ENCODE data around the gene OTUD1. TPM values are rescaled to one million over a fixed set of nuclear protein-coding genes. Genes with fewer than 3 reads are reported as not detected.

OTUD1 gene
- total RNA-seq, 1 experiment from 2014 or later, result 5.7 TPM

- no peak for TF ChIP-seq TCF7L2 (IDR thresholded peaks at IDR 0.05; ENCODE audit: borderline replicate concordance, extremely low read depth, insufficient read depth, insufficient read length)
- no peak for TF ChIP-seq ZNF274 (IDR thresholded peaks at IDR 0.05; ENCODE audit: low read depth, low read length)
- TF ChIP-seq EZH2 (IDR thresholded peaks at IDR 0.05), result no peak
- no peak for TF ChIP-seq FOSL1 (IDR thresholded peaks at IDR 0.05; ENCODE audit: low read depth)
- TF ChIP-seq POLR2AphosphoS5 (IDR thresholded peaks at IDR 0.05; ENCODE audit: low read depth, low read length), result no peak
- TF ChIP-seq ELF1 (IDR thresholded peaks at IDR 0.05; ENCODE audit: borderline replicate concordance, low read depth), result no peak
- TF ChIP-seq, protein P1, sequence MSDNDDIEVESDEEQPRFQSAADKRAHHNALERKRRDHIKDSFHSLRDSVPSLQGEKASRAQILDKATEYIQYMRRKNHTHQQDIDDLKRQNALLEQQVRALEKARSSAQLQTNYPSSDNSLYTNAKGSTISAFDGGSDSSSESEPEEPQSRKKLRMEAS (IDR thresholded peaks at IDR 0.05), result no peak
- no peak for TF ChIP-seq ZFX (IDR thresholded peaks at IDR 0.05)
- no peak for TF ChIP-seq REST (IDR thresholded peaks at IDR 0.05; ENCODE audit: low read depth)
- no peak for TF ChIP-seq EZH2phosphoT487 (IDR thresholded peaks at IDR 0.05; ENCODE audit: borderline replicate concordance)
- TF ChIP-seq, protein P2, sequence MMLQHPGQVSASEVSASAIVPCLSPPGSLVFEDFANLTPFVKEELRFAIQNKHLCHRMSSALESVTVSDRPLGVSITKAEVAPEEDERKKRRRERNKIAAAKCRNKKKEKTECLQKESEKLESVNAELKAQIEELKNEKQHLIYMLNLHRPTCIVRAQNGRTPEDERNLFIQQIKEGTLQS (IDR thresholded peaks at IDR 0.05), result no peak
- no peak for TF ChIP-seq JUND (IDR thresholded peaks at IDR 0.05)
- no peaks in the 10 kb centered on the region for H4K20me1 ChIP-seq (ENCODE audit: insufficient read depth)
- ATAC-seq, result no peak
- no peak overlapping the region for H2AFZ ChIP-seq (ENCODE audit: low read depth, low read length, poor library complexity, severe bottlenecking)
- ChIA-PET CTCF (no interaction called here), POLR2A (no interaction called here), RAD21 (ENCODE audit: low non-redundant PET in 1 of 2, low total read pairs in 2 of 2, uncharacterized antibody in 2 of 2, unreplicated experiment in 2 of 2) (no interaction called here)
- no peaks in the 10 kb centered on the region for H3K79me2 ChIP-seq (ENCODE audit: insufficient read depth, low read length)
- no peaks in the 10 kb centered on the region for H3K9me2 ChIP-seq (ENCODE audit: insufficient read depth)
- intact Hi-C loops (cut with micrococcal nuclease), result no loop called here
- no peak overlapping the region for H3K4me2 ChIP-seq (ENCODE audit: low read length)
- H3K27ac ChIP-seq (ENCODE audit: low read depth, low read length), result no peak overlapping the region
- H3K9me3 ChIP-seq (ENCODE audit: control insufficient read depth in 1 of 2, insufficient read depth in 1 of 2, low read depth in 1 of 2, low read length in 2 of 2), result no peaks in the 10 kb centered on the region
- no peaks in the 10 kb centered on the region for H3K36me3 ChIP-seq (ENCODE audit: control insufficient read depth in 1 of 2, insufficient read depth in 2 of 2, low read length in 2 of 2)
- H3K9ac ChIP-seq (ENCODE audit: low read length), result no peak overlapping the region
- no peak overlapping the region for H3K4me3 ChIP-seq (replicated peaks in 1 of 2; ENCODE audit: low read depth in 1 of 2, low read length in 2 of 2)
- H3K27me3 ChIP-seq (ENCODE audit: insufficient read depth, low read length), result peaks cover 16% of the 10 kb centered on the region; the same call in 1 of the 2 replicates
- no peak for DNase-seq (ENCODE audit: low read depth, low spot score)
- no peaks in the 10 kb centered on the region for H3K4me1 ChIP-seq (ENCODE audit: control insufficient read depth in 1 of 2, insufficient read depth in 2 of 2, low read length in 2 of 2)
- BruUV-seq (replicated peaks), result no TSS peak
These were observed 51.2 kb downstream of the OTUD1 start for GRCh38 chr10:23490115-23490514.

MicroRNAs within 50 kb of the gene (microRNA counts, 767-probe panel; counts per million panel counts)
- not detected for microRNA hsa-miR-1254

Small RNA genes within 50 kb of the gene (microRNA-seq; reads per million reads assigned to microRNA genes)
- not detected for gene MIR1254-2 (ENCODE audit: borderline number of aligned reads)

Other genes with a start within 250 kb of the OTUD1 start
- gene PTF1A, start 246.8 kb upstream of the OTUD1 start, total RNA-seq (2021; ENCODE audit: unreplicated experiment), result not detected
- not detected for gene C10orf67, start 94.3 kb upstream of the OTUD1 start, total RNA-seq (2021; ENCODE audit: unreplicated experiment)